Naive thymus-derived CD4-positive, alpha-beta T cell (primary cell): Measurements from ENCODE around the gene COL23A1. TPM values are rescaled to one million over a fixed set of nuclear protein-coding genes. Genes with fewer than 3 reads are reported as not detected.

Source experiments
- ATAC-seq: fragments of 150-1000 bp; cut with Tn5 transposase; 2 replicates; pipeline ENCODE4 v1.10.0; 2021; ENCODE audit warnings: mild to moderate bottlenecking, moderate library complexity
- CTCF ChIA-PET: fragments of 350-600 bp; sonication (Branson Sonifier 250); formaldehyde crosslinking; loops from one replicate; lab custom pipeline; 2021; ENCODE audit warnings: antibody characterized with exemption; lab: Charles Lee
- POLR2A ChIA-PET: fragments of 350-600 bp; sonication (Branson Sonifier 250); formaldehyde crosslinking; loops from one replicate; lab custom pipeline; 2021; ENCODE audit warnings: antibody characterized with exemption, inconsistent platforms; lab: Charles Lee
- DNase-seq, 9 donors: peaks; one replicate each; pipeline versions ENCODE4 v3.0.0 to v3.0.0-alpha.2; 2020 to 2022; ENCODE audit warnings: mixed read lengths in 1 of 9
- H3K27ac ChIP-seq: one replicate; pipeline ENCODE4 v1.7.0; 2013; ENCODE audit warnings: mild to moderate bottlenecking, low read depth, low read length, moderate library complexity
- H3K27me3 ChIP-seq, 2 donors: one replicate each; pipeline ENCODE4 v1.7.0; 2013; ENCODE audit warnings: low read length in 2 of 2, mild to moderate bottlenecking in 2 of 2, moderate library complexity in 2 of 2; ENCODE audit not compliant: control insufficient read depth in 2 of 2, insufficient read depth in 2 of 2
- H3K36me3 ChIP-seq, 3 experiments: 1 replicate in 2 of 3; 2 replicates in 1 of 3; pipeline ENCODE4 v1.7.0; 2013; ENCODE audit warnings: low read length in 3 of 3, mild to moderate bottlenecking in 3 of 3, moderate library complexity in 1 of 3; ENCODE audit not compliant: insufficient read depth in 3 of 3, control insufficient read depth in 2 of 3
- H3K4me1 ChIP-seq, 2 donors: one replicate each; pipeline ENCODE4 v1.7.0; 2013; ENCODE audit warnings: low read length in 2 of 2, mild to moderate bottlenecking in 2 of 2, moderate library complexity in 1 of 2; ENCODE audit not compliant: control insufficient read depth in 2 of 2, insufficient read depth in 2 of 2
- H3K4me3 ChIP-seq: 2 replicates; pipeline ENCODE4 v1.7.0; 2013; ENCODE audit warnings: mild to moderate bottlenecking, low read length
- H3K9me3 ChIP-seq, 3 experiments: 1 replicate in 2 of 3; 2 replicates in 1 of 3; pipeline ENCODE4 v1.7.0; 2013; ENCODE audit warnings: low read length in 3 of 3; ENCODE audit not compliant: control insufficient read depth in 2 of 3
- H3K27ac Mint-ChIP-seq, 9 donors: one replicate each; pipeline ENCODE4 v1.8.0; 2020 to 2022; ENCODE audit warnings: mixed read lengths in 9 of 9, mild to moderate bottlenecking in 8 of 9, moderate library complexity in 5 of 9, inconsistent platforms in 2 of 9
- H3K27me3 Mint-ChIP-seq, 5 donors: one replicate each; pipeline ENCODE4 v1.8.0; 2021 to 2022; ENCODE audit warnings: mixed read lengths in 5 of 5, mild to moderate bottlenecking in 1 of 5
- H3K36me3 Mint-ChIP-seq, 5 donors: one replicate each; pipeline ENCODE4 v1.8.0; 2020 to 2022; ENCODE audit warnings: mixed read lengths in 5 of 5, mild to moderate bottlenecking in 3 of 5, inconsistent platforms in 1 of 5
- H3K4me1 Mint-ChIP-seq, 7 donors: one replicate each; pipeline ENCODE4 v1.8.0; 2020 to 2022; ENCODE audit warnings: mixed read lengths in 7 of 7, mild to moderate bottlenecking in 3 of 7, inconsistent platforms in 1 of 7
- H3K4me3 Mint-ChIP-seq, 10 donors: one replicate each; pipeline ENCODE4 v1.8.0; 2020 to 2022; ENCODE audit warnings: mild to moderate bottlenecking in 10 of 10, mixed read lengths in 10 of 10, moderate library complexity in 6 of 10, inconsistent platforms in 2 of 10
- H3K9me3 Mint-ChIP-seq, 11 donors: one replicate each; pipeline ENCODE4 v1.8.0; 2020 to 2022; ENCODE audit warnings: mixed read lengths in 11 of 11, mild to moderate bottlenecking in 4 of 11, inconsistent platforms in 1 of 11, moderate library complexity in 1 of 11
- intact Hi-C, 2 donors: fragments of 100-400 bp; cut with micrococcal nuclease; formaldehyde crosslinking; loops; one replicate each; pipeline ENCODE4 v1.15.1; 2023
- polyA plus RNA-seq, 2 donors: library from polyadenylated mRNA; unstranded; fragments of 300-500 nt; fragmentation: Illumina TruSeq; gene quantifications; one replicate each; pipeline ENCODE4 v1.2.3, GENCODE V29; 2021
- total RNA-seq, 6 experiments: library from RNA in 5 of 6; stranded (reverse) in 5 of 6; gene quantifications; 1 replicate in 5 of 6; 2 replicates in 1 of 6; pipeline ENCODE4 v1.2.3 and lab custom pipeline; 2021 to 2026

The COL23A1 gene
- total and polyA plus RNA-seq, 7 experiments from 2014 or later = 0.13 to 0.32 (median 0.22) TPM; not detected in 4

GRCh38 chr5:178245389-178245788 lies 344.8 kb downstream of the COL23A1 start:
- Histone ChIP-seq H3K9me3 (no peaks in the 10 kb centered on the region), H3K27ac (no peak overlapping the region), H3K36me3 (no peaks in the 10 kb centered on the region), H3K27me3 (no peaks in the 10 kb centered on the region), H3K4me1 (peaks cover 10 to 18% of the 10 kb centered on the region in 2 donors), H3K4me3 (no peak overlapping the region)
- Mint-ChIP-seq H3K27me3 (peaks cover 0 to 2% (median 0%) of the 10 kb centered on the region in 5 donors), H3K36me3 (no peaks in the 10 kb centered on the region), H3K4me3 (no peak overlapping the region), H3K4me1 (peaks cover 7 to 32% (median 26%) of the 10 kb centered on the region in 7 donors), H3K9me3 (peaks cover 0 to 5% (median 0%) of the 10 kb centered on the region in 11 donors), H3K27ac (no peak overlapping the region)
- DNase-seq = no peak
- no peak for ATAC-seq
- intact Hi-C loops = no loop called here
- POLR2A ChIA-PET = no interaction called here
- CTCF ChIA-PET = no interaction called here

- intact Hi-C loops = no loop called here
- no peak for ATAC-seq
- Mint-ChIP-seq H3K4me3 (peak overlapping the region in 1 of 10 donors; percentile 8), H3K36me3 (no peaks in the 10 kb centered on the region), H3K27ac (peak overlapping the region in 1 of 9 donors; percentile 25), H3K4me1 (peaks cover 7 to 36% (median 28%) of the 10 kb centered on the region in 7 donors), H3K27me3 (peaks cover 0 to under 1% (median 0%) of the 10 kb centered on the region in 5 donors), H3K9me3 (peaks cover 0 to 4% (median 0%) of the 10 kb centered on the region in 11 donors)
- POLR2A ChIA-PET = interaction anchor here (0.6 kb wide), 1 partner anchor 317 kb away, joined by 3 read pairs; no protein-coding TSS in a partner anchor
- H3K27me3 ChIP-seq = no peaks in the 10 kb centered on the region
- CTCF ChIA-PET = interaction anchor here (1.1 kb wide), 1 partner anchor 33 kb away, joined by 3 read pairs; no protein-coding TSS in a partner anchor
- DNase-seq = no peak
- no peak overlapping the region for H3K4me3 ChIP-seq
- H3K36me3 ChIP-seq = no peaks in the 10 kb centered on the region
- H3K9me3 ChIP-seq = no peaks in the 10 kb centered on the region
- peaks cover 16 to 20% of the 10 kb centered on the region in 2 donors for H3K4me1 ChIP-seq
- no peak overlapping the region for H3K27ac ChIP-seq
Observed at GRCh38 chr5:178244576-178244975, 345.6 kb downstream of the COL23A1 start.

- Mint-ChIP-seq H3K27me3 (no peaks in the 10 kb centered on the region), H3K9me3 (peaks cover 0 to 1% (median 0%) of the 10 kb centered on the region in 11 donors), H3K4me1 (peaks cover 7 to 45% (median 38%) of the 10 kb centered on the region in 7 donors), H3K4me3 (peak overlapping the region in 4 of 10 donors; percentile 9 to 75 (median 26)), H3K36me3 (no peaks in the 10 kb centered on the region), H3K27ac (peak overlapping the region in 6 of 9 donors; percentile 34 to 79 (median 52))
- Histone ChIP-seq H3K36me3 (no peaks in the 10 kb centered on the region), H3K27me3 (no peaks in the 10 kb centered on the region), H3K4me3 (no peak overlapping the region), H3K4me1 (peaks cover 25 to 40% of the 10 kb centered on the region in 2 donors), H3K27ac (no peak overlapping the region), H3K9me3 (no peaks in the 10 kb centered on the region)
- ATAC-seq (no peak), DNase-seq (no peak)
- CTCF ChIA-PET = no interaction called here
- POLR2A ChIA-PET = interaction anchor here (1.2 kb wide), 1 partner anchor 13 kb away, joined by 3 read pairs; no protein-coding TSS in a partner anchor
- intact Hi-C loops = no loop called here
Observed at GRCh38 chr5:178242416-178242815, 347.8 kb downstream of the COL23A1 start.

GRCh38 chr5:178241688-178242231 lies 348.4 kb downstream of the COL23A1 start:
- Mint-ChIP-seq H3K36me3 (no peaks in the 10 kb centered on the region), H3K4me3 (peak overlapping the region in 2 of 10 donors; percentile 70 to 71), H3K4me1 (peaks cover 7 to 51% (median 45%) of the 10 kb centered on the region in 7 donors), H3K27ac (peak overlapping the region in 5 of 9 donors; percentile 39 to 91 (median 90)), H3K27me3 (no peaks in the 10 kb centered on the region), H3K9me3 (peaks cover 0 to 1% (median 0%) of the 10 kb centered on the region in 11 donors)
- Histone ChIP-seq H3K4me3 (no peak overlapping the region), H3K9me3 (no peaks in the 10 kb centered on the region), H3K36me3 (no peaks in the 10 kb centered on the region), H3K27me3 (no peaks in the 10 kb centered on the region), H3K27ac (no peak overlapping the region), H3K4me1 (peaks cover 32 to 46% of the 10 kb centered on the region in 2 donors)
- intact Hi-C loops = no loop called here
- DNase-seq (no peak), ATAC-seq (peak; percentile 14)
- POLR2A ChIA-PET = interaction anchor here (1.2 to 1.3 kb wide), 3 partner anchors 9 to 38 kb away, joined by 3 to 5 read pairs (median 4); partner anchors contain the start of genes HNRNPAB and PHYKPL
- CTCF ChIA-PET = no interaction called here

GRCh38 chr5:178241231-178241663 lies 348.9 kb downstream of the COL23A1 start:
- Histone ChIP-seq H3K27me3 (no peaks in the 10 kb centered on the region), H3K4me1 (peaks cover 34 to 51% of the 10 kb centered on the region in 2 donors), H3K36me3 (no peaks in the 10 kb centered on the region), H3K9me3 (no peaks in the 10 kb centered on the region), H3K27ac (peak overlapping the region; percentile 32), H3K4me3 (no peak overlapping the region)
- H3K4me1 Mint-ChIP-seq = peaks cover 7 to 56% (median 46%) of the 10 kb centered on the region in 7 donors
- POLR2A ChIA-PET = interaction anchor here (0.9 to 1.3 kb wide), 4 partner anchors 9 to 37 kb away, joined by 3 to 5 read pairs (median 4); partner anchors contain the start of genes HNRNPAB and PHYKPL
- peaks cover 0 to 1% (median 0%) of the 10 kb centered on the region in 11 donors for H3K9me3 Mint-ChIP-seq
- no peaks in the 10 kb centered on the region for H3K36me3 Mint-ChIP-seq
- H3K27ac Mint-ChIP-seq = peak overlapping the region; percentile 68 to 94 (median 88)
- DNase-seq (no peak), ATAC-seq (peak; percentile 31)
- CTCF ChIA-PET = no interaction called here
- intact Hi-C loops = no loop called here
- H3K4me3 Mint-ChIP-seq = peak overlapping the region in 9 of 10 donors; percentile 57 to 84 (median 71)
- no peaks in the 10 kb centered on the region for H3K27me3 Mint-ChIP-seq

- no peaks in the 10 kb centered on the region for H3K36me3 ChIP-seq
- Mint-ChIP-seq H3K27ac (peak overlapping the region; percentile 68 to 94 (median 88)), H3K36me3 (no peaks in the 10 kb centered on the region), H3K4me1 (peaks cover 7 to 56% (median 46%) of the 10 kb centered on the region in 7 donors), H3K4me3 (peak overlapping the region; percentile 57 to 84 (median 71)), H3K9me3 (peaks cover 0 to 1% (median 0%) of the 10 kb centered on the region in 11 donors), H3K27me3 (no peaks in the 10 kb centered on the region)
- DNase-seq = no peak
- H3K9me3 ChIP-seq = no peaks in the 10 kb centered on the region
- CTCF ChIA-PET = no interaction called here
- H3K27ac ChIP-seq = peak overlapping the region; percentile 32
- no peak overlapping the region for H3K4me3 ChIP-seq
- H3K4me1 ChIP-seq = peaks cover 34 to 52% of the 10 kb centered on the region in 2 donors
- POLR2A ChIA-PET = interaction anchor here (0.9 to 1.3 kb wide), 3 partner anchors 8 to 37 kb away, joined by 3 to 5 read pairs (median 4); partner anchors contain the start of genes HNRNPAB and PHYKPL
- intact Hi-C loops = no loop called here
- no peaks in the 10 kb centered on the region for H3K27me3 ChIP-seq
- ATAC-seq = no peak
Observed at GRCh38 chr5:178240766-178241165, 349.4 kb downstream of the COL23A1 start.
